Measurements from ENCODE around the gene EPAS1.

- TF ChIP-seq, protein P1, sequence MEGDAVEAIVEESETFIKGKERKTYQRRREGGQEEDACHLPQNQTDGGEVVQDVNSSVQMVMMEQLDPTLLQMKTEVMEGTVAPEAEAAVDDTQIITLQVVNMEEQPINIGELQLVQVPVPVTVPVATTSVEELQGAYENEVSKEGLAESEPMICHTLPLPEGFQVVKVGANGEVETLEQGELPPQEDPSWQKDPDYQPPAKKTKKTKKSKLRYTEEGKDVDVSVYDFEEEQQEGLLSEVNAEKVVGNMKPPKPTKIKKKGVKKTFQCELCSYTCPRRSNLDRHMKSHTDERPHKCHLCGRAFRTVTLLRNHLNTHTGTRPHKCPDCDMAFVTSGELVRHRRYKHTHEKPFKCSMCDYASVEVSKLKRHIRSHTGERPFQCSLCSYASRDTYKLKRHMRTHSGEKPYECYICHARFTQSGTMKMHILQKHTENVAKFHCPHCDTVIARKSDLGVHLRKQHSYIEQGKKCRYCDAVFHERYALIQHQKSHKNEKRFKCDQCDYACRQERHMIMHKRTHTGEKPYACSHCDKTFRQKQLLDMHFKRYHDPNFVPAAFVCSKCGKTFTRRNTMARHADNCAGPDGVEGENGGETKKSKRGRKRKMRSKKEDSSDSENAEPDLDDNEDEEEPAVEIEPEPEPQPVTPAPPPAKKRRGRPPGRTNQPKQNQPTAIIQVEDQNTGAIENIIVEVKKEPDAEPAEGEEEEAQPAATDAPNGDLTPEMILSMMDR (IDR thresholded peaks at IDR 0.05), result no peak
- no peak for TF ChIP-seq POLR2A (IDR thresholded peaks at IDR 0.05)
Observed at GRCh38 chr2:46335391-46336282, 38.4 kb downstream of the EPAS1 start.

All from heart left ventricle (tissue), 13 donors.